IPS-NIHi7 (cell line): ENCODE results near the gene EDC4.
"Not testable (repeated sequence)": the region's sequence is repeated elsewhere in the genome, so short reads cannot be mapped to it uniquely, and the experiment has no call there.

Experiments
- DNase-seq: peaks from one replicate; pipeline ENCODE4 v3.0.0; 2012; ENCODE audit warnings: mixed read lengths; ENCODE audit errors: extremely low spot score

Gene EDC4

DNA sequence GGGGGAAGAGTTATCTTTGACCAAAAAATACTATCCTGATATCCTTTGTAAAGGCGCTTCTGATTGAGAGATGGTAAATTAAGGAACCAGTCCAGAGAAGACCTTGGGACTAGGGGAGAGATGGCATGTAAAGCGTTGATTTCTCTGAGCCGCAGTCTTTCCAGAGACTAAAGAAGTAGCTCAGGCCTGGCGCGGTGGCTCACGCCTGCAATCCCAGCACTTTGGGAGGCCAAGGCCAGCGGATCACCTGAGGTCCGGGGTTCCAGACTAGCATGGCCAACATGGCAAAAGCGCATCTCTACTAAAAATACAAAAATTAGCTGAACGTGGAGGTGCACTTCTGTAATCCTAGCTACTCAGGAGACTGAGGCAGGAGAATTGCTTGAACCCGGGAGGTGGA is 24.7 kb upstream of the EDC4 start:
- no peak for DNase-seq

DNA sequence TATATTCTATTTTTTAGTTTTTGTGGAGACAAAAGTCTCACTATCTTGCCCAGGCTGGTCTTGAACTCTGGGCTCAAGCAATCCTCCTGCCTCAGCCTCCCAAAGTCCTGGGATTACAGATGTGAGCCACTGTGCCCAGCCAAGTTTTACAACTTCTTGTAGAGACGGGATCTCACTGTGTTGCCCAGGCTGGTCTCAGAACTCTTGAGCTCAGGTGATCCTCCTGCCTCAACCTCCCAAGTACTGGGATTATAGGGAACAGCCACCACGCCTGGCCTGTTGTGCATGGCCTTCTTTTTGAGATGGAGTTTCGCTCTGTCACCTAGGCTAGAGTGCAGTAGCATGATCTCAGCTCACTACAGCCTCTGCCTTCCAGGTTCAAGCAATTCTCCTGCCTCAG is 19.2 kb upstream of the EDC4 start:
- DNase-seq: no peak

DNA sequence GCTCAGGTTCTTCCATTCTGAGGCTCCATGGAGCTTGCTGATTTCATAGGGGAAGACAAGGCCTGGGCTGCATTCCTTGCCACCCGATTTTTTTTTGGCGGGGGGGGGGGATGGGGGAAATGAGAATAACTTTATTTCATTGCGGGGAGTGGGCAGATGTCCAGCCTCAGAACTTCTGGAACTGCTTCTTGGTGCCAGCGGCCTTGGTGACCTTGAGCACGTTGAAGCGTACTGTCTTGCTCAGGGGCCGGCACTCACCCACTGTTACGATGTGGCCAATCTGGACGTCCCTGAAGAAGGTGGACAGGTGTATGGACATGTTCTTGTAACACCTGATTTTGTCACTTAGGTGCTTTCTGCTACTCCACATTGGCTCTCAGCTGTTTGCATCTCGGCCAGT is 17.1 kb upstream of the EDC4 start:
- no peak for DNase-seq

DNA sequence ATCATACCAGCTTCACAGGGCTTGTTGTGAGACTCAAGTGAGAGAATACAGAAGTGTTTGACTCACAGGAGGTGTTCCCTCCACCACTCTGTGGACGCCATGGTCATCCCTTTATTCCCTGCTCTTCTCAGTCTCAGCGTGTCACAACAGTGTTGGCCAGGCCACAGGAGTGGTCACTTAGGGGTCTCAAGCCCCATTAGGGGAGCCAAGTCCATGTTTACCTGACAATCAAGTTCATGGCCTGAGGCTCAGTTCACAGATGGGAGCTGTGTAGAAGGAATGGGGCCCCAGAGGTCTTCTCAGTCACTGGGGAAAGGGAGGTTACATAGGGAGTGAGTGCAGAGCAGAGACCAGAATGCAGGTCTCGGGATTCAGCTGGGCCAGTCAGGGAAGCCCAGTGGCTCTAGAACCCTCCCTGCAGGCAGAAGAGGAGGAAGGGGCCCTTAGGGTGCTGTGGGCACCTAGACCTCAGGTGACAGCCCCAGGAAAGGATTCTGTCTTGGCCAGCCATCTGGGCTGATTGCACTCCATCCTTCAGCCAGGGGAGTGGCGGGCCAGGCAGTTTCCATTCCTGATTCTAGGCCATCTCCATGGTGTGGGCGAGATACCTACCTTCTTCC is 15.8 kb upstream of the EDC4 start:
- no peak for DNase-seq

DNA sequence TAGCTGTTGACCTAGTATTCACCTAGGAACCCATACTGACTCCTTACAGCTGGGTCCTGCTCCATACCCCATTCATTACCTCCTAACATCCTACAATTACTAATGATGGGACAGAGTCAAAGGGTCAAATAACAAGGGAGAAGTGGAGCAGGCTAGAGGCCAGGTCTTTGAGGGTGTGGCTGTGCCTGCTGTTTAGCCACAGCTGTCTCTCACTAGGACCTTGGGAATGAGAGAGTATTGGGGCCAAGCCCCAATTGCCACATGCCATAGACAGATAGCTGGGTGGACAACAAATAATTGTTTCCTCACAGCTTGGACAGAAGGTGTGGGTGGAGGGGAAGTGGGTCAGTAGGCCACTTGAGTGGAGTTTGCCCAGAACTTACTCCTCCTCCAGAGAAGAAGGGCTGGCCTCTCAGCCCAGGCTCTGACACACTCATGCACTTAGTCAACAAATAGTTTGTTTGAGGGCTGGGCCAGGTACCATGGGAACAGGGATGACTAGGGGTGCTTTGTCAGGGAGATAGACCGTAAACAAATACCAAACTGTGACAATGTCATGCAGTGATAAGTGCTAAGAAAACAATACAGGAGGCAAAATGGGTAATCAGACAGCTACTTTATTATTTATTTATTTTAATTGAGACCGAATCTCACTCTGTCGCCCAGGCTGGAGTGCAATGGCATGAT is 15.2 kb upstream of the EDC4 start:
- peak; percentile 74 for DNase-seq

DNA sequence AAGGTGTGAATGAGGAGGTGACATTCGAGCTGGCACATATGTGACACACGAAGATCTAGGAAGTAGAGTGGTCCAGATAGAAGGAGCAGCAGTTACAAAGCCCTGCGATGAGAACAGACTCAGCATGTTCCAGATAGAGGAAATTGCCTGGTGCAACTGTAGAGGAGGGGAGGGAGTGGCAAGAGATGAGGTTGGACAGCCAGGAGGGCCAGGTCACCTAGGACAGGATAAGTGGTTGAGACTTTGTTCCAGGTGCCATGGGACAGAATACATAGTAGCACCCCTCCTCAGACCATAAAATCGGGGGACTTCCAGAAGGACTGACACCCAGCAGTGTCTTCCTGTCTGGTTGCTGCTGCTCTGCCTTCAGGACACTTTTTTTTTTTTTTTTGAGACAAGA is 14.4 kb upstream of the EDC4 start:
- DNase-seq: no peak

DNA sequence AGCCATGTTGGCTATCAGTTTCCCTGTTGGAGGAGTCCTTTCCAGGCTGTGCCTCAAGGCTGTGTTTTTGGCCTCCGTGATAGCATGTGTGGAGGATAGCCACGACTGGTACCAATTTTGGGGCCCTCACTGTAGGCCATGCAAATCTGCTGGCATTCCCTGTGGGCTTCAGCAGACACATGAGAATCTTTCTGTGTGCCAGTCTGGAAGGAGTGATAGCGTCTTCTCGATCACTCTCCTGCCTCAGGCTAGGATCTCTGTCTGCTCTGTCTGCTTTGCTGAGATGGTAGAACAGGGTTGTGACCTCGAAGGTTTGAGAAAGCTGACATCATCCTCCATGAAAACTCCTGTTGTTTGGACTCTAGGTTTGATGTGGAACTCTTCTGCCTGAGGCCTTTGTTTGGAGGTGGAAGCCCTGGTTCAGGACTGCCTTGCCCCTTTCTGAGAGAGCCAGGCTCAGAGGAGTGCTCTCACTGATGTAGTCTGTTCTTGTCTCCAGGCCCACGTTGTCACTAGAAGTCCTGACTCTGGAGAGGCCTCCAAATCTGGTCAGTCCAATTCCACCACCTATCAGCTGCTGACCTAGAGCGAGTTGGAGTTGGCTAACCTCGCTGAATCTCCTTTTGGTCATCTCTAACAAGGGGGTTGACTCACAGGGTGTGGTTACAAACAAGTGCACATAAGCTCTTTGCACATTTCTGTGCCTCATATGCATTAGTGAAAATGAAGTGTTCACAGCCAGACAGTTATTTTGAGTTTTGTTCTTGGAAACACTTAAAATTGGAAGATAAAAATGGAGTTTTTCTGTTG is 12.1 kb upstream of the EDC4 start:
- DNase-seq: no peak

DNA sequence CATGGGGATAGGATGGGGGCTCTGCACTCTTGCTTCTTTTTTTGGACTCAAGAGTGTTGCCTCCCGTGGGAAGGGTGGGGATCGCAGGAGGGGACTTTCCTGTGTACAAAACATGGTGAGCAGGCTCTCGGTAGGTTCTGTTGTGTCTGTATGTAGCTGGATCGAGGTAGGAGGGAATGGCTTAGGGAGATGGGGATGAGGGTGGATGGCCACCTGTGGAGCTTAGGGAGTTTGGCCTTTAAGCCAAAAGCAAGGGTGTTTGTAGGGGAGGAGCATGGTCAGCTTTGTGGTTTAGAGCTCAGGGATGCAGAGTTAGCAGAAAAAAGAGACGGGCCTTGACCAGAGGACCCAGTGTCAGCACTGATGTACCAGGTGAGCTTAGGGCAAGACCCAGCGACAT is 11.0 kb upstream of the EDC4 start:
- no peak for DNase-seq

DNA sequence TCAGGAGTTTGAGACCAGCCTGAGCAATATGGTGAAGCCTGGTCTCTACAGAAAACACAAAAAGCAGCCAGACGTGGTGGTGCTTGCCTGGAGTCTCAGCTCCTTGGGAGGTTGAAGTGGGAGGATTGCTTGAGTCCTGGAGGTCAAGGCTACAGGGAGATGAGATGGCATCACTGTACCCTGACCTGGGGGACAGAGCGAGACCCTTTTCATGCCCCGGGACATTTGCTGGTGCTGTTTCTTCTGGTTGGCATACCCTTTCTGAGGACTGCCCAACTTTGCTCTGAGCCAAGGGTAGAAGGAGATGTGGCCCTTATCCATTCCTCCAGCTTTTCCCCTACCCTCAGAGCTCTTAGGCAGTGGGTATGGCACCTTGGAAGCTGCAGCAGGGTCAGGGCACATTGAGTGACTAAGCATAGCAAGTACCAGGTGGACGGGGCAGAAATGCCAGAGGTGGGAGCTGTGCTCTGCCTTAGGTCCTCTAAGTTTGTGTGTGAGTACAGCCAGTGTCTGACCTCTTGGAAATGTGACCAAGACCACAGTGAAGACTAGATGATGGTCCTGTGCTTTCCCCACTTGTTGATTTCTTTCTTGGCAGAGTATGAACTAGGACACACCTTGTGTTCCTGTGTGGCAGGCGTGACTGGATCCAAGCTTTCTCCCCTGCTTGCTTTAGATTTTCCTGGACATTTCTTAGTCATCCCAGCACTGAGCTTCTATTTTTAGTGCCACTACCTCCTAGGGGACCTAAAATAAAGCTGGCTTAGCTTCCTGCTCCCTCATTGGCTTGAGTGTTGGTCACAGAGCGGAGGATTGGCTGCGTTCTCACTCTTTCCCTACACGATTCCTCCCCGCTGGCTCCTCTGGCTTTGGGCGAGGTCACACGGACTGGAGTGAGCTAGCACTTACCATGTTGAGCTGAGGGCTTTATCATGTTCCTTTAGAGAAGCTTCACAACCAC is 9.9 kb upstream of the EDC4 start:
- no peak for DNase-seq

DNA sequence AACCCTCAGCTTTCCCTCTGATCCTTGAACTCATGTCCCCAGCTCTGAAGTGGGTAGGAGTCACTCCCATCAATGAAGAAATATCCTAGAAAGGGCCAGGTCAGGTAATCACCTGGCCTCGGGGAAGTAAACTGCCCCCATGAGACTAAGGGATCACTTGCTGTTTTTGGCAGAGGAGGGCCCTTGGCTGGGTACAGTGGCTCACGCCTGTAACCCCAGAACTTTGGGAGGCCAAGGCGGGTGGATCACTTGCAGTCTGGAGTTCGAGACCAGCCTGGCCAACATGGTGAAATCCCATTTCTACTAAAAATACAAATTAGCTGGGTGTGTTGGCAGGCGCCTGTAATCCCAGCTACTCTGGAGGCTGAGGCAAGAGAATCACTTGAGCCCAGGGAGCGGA is 8.8 kb upstream of the EDC4 start:
- DNase-seq: not testable (repeated sequence)

DNA sequence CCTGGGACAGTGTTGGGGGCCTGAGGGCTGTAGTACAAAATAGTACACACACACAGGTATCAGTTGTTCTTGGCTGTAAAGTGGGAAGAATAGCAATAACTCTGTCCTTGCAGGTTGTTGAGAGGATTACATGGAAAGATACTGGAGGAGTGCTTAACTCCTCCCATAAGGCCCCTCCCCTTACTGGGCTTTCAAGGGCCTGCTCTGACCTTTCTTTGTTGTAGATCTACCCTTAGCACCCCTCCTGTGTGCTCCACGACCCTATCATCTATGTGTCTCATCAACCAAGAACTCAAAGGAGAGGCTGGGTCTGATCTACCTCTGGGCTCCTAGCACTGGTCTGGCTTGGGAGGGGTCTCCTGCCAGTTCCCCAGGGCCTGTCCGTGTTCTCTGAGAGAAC is 8.3 kb upstream of the EDC4 start:
- DNase-seq: no peak

DNA sequence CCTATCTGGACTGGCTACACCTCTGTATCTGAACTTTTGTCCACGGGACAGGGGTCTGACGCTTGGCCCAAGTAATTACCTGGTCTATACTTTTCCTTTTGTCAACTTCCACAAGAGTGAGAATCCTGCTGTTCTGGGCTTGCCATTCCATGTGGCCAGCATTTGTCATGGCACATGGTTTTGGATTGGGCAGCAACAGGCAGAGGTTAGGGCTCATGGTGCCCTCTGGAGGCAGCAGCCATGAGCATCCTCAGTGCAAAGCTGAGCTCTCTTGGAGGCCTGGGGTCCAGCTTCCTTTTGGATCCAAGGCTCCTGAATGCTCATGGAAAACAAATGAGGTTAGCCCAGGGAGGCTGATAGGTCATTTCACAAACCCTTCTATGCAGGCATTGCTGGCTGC is 7.5 kb upstream of the EDC4 start:
- DNase-seq: peak; percentile 77

DNA sequence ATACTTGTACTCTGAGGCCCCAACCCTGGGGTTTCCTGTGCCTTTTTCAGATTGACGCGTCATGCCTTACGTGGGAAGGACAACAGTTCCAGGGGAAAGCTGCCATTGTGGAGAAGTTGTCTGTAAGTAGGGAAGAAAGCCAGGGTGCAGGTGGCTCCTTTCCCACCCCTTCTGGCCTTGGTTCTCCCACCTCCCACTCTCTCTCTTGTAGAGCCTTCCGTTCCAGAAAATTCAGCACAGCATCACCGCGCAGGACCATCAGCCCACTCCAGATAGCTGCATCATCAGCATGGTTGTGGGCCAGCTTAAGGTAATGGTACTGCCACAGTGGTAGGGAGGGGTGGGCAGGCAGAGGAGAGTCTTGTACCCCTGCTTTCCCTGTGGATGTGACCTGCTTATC is 4.6 kb upstream of the EDC4 start:
- DNase-seq: no peak

DNA sequence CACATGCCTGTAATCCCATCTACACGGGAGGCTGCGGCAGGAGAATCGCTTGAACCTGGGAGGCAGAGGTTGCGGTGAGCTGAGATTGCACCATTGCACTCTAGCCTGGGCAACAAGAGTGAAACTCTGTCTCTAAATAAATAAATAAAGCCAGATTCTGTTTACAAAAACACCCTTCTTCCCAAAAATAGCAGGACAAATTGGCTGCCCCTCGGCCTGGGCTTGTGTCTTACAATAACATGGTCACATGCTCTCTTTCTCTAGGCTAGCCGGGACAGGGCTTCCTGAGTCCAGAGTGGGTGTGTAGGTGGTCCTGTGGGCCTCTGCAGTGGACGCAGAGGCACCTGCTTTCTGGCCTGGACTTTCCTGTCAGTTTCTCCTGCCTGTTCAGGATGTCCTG is 3.2 kb upstream of the EDC4 start:
- DNase-seq: no peak

DNA sequence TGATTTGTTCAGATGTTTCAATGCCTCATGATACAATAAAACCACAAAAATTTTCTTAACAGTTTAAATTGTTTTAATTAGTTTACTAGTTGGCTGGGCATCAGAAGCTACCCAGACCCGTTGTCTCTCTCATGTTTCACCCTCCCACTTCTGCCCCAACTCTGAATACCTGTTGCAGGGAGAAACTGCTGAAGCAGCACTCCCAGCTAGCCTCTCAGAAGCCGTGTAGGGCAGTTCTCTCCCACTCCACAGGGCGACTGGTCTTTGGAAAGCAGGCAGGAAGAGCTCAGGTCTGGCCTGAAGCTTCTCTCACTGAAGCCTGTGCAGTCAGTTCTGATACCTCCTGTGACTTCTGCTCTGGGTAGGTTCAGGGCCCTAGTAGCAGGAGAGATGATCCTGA is 1.6 kb upstream of the EDC4 start:
- no peak for DNase-seq

DNA sequence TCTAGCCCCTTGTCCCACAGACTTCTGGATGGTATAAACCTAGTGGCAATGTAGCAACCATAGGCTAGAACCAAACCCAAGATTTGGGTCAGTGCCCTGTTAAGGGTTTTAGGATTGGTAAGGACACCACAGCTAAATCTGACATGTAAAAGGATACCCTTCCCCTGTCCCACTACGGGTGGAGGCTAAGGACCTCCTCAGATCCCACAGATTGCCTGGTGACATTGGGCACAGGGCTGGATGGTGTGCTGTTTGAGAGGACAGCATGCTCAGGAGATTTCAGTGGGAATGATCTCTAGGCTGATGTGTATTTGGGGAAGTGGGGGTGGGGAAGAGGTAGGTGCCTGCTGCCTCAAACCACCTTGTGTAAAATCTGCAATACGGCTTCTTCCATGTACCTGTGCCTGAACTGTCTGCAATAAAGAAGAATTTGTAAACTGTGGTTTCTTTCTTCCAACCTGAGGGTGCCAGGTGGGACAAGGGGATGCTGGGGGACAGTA is 671 bp upstream of the EDC4 start:
- DNase-seq: no peak

DNA sequence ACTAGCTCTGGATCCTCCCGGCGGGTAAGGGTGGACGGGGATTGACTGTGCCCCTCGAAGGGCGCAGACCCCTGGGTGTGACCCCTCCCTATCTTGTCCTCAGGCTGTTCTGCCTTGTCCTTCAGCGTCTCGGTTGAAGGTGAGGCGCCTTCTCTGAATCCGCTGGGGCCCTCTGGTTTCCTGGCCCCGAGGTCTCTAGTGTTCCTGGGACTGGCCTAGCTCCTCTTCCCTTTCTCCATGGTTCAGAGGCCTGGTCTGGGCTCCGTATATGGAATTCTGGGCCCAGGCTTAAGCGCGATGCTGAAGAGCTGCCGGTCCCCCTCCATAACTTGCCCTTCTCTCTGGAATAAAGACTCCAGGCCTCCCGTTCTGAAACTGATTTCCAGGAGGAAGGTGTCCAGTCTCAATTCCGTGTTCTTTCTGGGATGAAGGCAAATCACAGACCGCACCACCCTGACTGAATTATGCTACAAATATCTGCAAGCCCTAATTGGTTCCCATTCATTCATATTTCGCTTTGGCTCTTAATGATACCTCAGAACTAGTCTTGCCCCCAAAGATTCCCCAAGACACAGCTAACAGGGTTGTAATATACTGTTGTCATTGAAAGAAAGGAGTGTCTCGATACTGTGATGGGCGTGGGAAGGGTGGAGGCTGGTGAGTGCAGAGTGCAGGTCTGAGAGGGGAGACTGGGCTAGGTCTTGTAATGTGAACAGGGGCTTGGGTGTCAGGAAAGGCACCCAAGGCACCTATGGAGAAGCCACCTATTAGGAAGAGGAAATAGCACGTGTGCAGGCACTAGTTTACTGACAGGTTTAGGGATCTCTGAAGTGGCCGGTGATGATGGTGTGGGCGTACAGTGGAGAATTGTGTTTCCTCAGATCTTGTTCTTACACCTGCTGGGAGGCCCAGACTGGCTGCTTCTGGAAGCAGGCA is 851 bp downstream of the EDC4 start:
- no peak for DNase-seq

DNA sequence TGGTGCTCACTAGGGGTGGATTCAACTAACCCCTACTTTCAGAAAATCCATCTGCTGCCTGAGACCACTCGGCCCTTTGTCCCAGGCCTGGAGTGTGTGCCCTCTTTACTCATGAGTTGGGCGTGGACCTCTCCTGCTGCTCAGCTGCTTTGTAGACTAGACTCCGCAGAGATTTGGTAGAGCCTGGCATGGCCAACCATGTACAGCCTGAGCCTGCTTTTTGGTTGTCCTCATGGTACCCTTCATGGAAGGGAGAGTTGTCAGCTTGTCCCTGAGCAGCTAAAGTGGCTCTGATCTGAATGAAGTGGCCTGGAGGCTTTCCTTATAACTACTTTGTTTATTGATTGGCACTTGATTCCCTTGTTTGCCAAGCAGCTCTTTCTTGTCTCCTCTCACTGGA is 1.5 kb downstream of the EDC4 start:
- DNase-seq: no peak

DNA sequence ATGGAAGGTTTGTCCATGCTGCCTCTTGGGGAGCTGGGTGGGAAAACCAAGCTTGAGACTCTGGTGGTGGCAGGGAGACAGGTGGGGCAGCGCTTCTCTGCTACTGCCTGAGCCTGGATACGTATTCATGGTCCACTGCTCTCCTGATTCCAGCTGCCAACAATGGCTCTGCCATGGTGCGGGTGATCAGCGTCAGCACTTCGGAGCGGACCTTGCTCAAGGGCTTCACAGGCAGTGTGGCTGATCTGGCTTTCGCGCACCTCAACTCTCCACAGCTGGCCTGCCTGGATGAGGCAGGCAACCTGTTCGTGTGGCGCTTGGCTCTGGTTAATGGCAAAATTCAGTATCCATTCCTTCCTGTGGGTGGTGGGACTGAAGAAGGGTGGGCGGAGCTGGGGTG is 4.2 kb downstream of the EDC4 start:
- no peak for DNase-seq

DNA sequence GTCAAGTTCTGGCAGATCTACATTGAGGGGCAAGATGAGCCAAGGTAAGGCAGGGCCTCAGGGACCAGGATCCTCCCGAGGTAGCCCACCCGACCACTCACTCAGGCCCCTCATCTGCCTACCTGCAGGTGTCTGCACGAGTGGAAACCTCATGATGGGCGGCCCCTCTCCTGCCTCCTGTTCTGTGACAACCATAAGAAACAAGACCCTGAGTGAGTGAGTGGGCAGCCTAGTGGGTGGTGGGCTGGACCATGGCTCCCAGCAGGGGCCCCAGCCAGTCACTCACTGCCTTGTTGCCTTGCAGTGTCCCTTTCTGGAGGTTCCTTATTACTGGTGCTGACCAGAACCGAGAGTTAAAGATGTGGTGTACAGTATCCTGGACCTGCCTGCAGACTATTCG is 5.4 kb downstream of the EDC4 start:
- DNase-seq: no peak

DNA sequence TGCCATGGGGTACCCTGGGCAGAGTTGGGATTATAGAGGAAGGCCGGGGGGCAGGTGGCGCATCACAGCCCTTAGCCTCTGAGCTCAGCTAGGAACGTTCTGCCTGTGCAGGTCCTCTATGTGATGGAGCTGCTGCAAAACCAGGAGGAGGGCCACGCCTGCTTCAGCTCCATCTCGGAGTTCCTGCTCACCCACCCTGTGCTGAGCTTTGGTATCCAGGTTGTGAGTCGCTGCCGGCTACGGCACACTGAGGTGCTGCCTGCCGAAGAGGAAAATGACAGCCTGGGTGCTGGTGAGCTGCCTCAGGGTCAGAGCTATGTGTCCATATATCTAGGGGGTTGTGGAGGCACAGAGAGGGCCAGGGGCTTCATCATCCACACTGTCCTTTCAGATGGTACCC is 6.0 kb downstream of the EDC4 start:
- no peak for DNase-seq
